ENCODE data around the gene VAV1.

DNA sequence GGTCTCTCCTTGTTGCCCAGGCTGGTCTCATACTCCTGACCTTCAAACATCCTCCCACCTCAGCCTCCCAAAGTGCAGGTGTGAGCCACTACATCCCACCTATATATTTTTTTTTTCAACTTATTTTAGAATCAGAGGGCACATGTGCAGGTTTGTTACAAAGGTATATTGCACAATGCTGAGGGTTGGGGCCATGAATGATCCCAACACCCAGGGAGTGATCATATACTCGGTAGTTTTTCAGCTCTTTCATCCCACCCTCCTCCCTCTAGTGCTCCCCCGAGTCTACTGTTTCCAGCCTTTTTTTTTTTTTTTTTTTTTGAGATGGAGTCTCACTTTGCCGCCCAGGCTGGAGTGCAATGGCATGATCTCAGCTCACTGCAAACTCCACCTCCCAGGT is 76.5 kb downstream of the VAV1 start:
- TF ChIP-seq, protein P1, sequence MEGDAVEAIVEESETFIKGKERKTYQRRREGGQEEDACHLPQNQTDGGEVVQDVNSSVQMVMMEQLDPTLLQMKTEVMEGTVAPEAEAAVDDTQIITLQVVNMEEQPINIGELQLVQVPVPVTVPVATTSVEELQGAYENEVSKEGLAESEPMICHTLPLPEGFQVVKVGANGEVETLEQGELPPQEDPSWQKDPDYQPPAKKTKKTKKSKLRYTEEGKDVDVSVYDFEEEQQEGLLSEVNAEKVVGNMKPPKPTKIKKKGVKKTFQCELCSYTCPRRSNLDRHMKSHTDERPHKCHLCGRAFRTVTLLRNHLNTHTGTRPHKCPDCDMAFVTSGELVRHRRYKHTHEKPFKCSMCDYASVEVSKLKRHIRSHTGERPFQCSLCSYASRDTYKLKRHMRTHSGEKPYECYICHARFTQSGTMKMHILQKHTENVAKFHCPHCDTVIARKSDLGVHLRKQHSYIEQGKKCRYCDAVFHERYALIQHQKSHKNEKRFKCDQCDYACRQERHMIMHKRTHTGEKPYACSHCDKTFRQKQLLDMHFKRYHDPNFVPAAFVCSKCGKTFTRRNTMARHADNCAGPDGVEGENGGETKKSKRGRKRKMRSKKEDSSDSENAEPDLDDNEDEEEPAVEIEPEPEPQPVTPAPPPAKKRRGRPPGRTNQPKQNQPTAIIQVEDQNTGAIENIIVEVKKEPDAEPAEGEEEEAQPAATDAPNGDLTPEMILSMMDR (IDR thresholded peaks at IDR 0.05) = no peak
- no peak for TF ChIP-seq POLR2A (IDR thresholded peaks at IDR 0.05)

All from esophagus squamous epithelium (tissue), 4 donors.